Measurements from ENCODE around the gene PLA2G2E. TPM values are rescaled to one million over a fixed set of nuclear protein-coding genes. Genes with fewer than 3 reads are reported as not detected.
"Not testable (repeated sequence)": the region's sequence is repeated elsewhere in the genome, so short reads cannot be mapped to it uniquely, and the experiment has no call there.

PLA2G2E gene
- total and polyA plus RNA-seq, 2 experiments from 2014 or later = not detected

- DNase-seq (ENCODE audit: low spot score) = no peak
- peaks cover 7% of the 10 kb centered on the region for H3K4me1 ChIP-seq (ENCODE audit: insufficient read depth)
- no peak overlapping the region for H2AFZ ChIP-seq
- H3K9me3 ChIP-seq (ENCODE audit: low read depth) = no peaks in the 10 kb centered on the region
- 87% methylated on average over 2 of the region's 2 CpGs for WGBS (ENCODE audit: low lambda C conversion rate, missing lambda C conversion rate)
- H4K20me1 ChIP-seq (ENCODE audit: insufficient read depth, poor library complexity, severe bottlenecking) = peaks cover 29% of the 10 kb centered on the region
- TF ChIP-seq EZH2phosphoT487 (IDR thresholded peaks at IDR 0.05; ENCODE audit: low read depth, severe bottlenecking, unreplicated experiment) (no peak), EZH2 (IDR thresholded peaks at IDR 0.05; ENCODE audit: borderline replicate concordance) (no peak), CTCF (IDR thresholded peaks at IDR 0.05; ENCODE audit: poor library complexity) (no peak)
- H3K9me2 ChIP-seq (replicated peaks; ENCODE audit: insufficient read depth) = no peaks in the 10 kb centered on the region
- no peaks in the 10 kb centered on the region for H3K27me3 ChIP-seq
- peak overlapping the region; percentile 96 for H3K4me2 ChIP-seq
- H3K27ac ChIP-seq = no peak overlapping the region
- H3K4me3 ChIP-seq = no peak overlapping the region
- no peaks in the 10 kb centered on the region for H3K36me3 ChIP-seq (replicated peaks; ENCODE audit: insufficient read depth, low read depth)
- peaks cover 66% of the 10 kb centered on the region for H3K79me2 ChIP-seq
These were observed 39.1 kb downstream of the PLA2G2E start for GRCh38 chr1:19884312-19884711.

GRCh38 chr1:19882111-19883071 lies 41.0 kb downstream of the PLA2G2E start, which contains the start of gene OTUD3:
TSS of gene OTUD3 (plus strand) at chr1:19882395. CDS start at chr1:19882514, 119 bp downstream.
- WGBS (ENCODE audit: low lambda C conversion rate, missing lambda C conversion rate) = under 1% methylated on average over 74 of the region's 97 CpGs
- peaks cover 47% of the 10 kb centered on the region for H3K79me2 ChIP-seq
- TF ChIP-seq EZH2phosphoT487 (IDR thresholded peaks at IDR 0.05; ENCODE audit: low read depth, severe bottlenecking, unreplicated experiment) (no peak), EZH2 (IDR thresholded peaks at IDR 0.05; ENCODE audit: borderline replicate concordance) (no peak), CTCF (IDR thresholded peaks at IDR 0.05; ENCODE audit: poor library complexity) (peak; percentile 94)
- H3K4me1 ChIP-seq (ENCODE audit: insufficient read depth) = peaks cover 7% of the 10 kb centered on the region
- H3K36me3 ChIP-seq (replicated peaks; ENCODE audit: insufficient read depth, low read depth) = no peaks in the 10 kb centered on the region
- peaks cover 14% of the 10 kb centered on the region for H4K20me1 ChIP-seq (ENCODE audit: insufficient read depth, poor library complexity, severe bottlenecking)
- H3K4me2 ChIP-seq = peak within 1 kb of the TSS; percentile 96
- H3K27me3 ChIP-seq = no peaks in the 10 kb centered on the region
- peak within 1 kb of the TSS; percentile 69 for H2AFZ ChIP-seq
- H3K4me3 ChIP-seq = peak within 1 kb of the TSS; percentile 64
- no peaks in the 10 kb centered on the region for H3K9me3 ChIP-seq (ENCODE audit: low read depth)
- DNase-seq (ENCODE audit: low spot score) = peak; percentile 100
- no peaks in the 10 kb centered on the region for H3K9me2 ChIP-seq (replicated peaks; ENCODE audit: insufficient read depth)
- peak within 1 kb of the TSS; percentile 88 for H3K27ac ChIP-seq

- not testable (repeated sequence) for H3K27me3 ChIP-seq; H3K4me3 ChIP-seq; H3K4me1 ChIP-seq (ENCODE audit: insufficient read depth); H3K9me3 ChIP-seq (ENCODE audit: low read depth); H2AFZ ChIP-seq; H3K9me2 ChIP-seq (replicated peaks; ENCODE audit: insufficient read depth); H3K36me3 ChIP-seq (replicated peaks; ENCODE audit: insufficient read depth, low read depth); DNase-seq (ENCODE audit: low spot score); H3K4me2 ChIP-seq; H3K27ac ChIP-seq
- H3K79me2 ChIP-seq = peaks cover 32% of the 10 kb centered on the region
- peaks cover 13% of the 10 kb centered on the region for H4K20me1 ChIP-seq (ENCODE audit: insufficient read depth, poor library complexity, severe bottlenecking)
- WGBS (ENCODE audit: low lambda C conversion rate, missing lambda C conversion rate) = 76% methylated on average over 5 of the region's 5 CpGs
These were observed 42.6 kb downstream of the PLA2G2E start for GRCh38 chr1:19880841-19881240.

GRCh38 chr1:19879661-19880060 lies 43.8 kb downstream of the PLA2G2E start:
- Histone ChIP-seq H3K79me2 (peaks cover 20% of the 10 kb centered on the region), H3K4me2 (no peak overlapping the region), H3K27ac (no peak overlapping the region), H3K9me3 (ENCODE audit: low read depth) (no peaks in the 10 kb centered on the region), H3K9me2 (replicated peaks; ENCODE audit: insufficient read depth) (no peaks in the 10 kb centered on the region), H3K4me3 (no peak overlapping the region), H3K4me1 (ENCODE audit: insufficient read depth) (peaks cover 7% of the 10 kb centered on the region), H3K36me3 (replicated peaks; ENCODE audit: insufficient read depth, low read depth) (no peaks in the 10 kb centered on the region), H2AFZ (no peak overlapping the region), H4K20me1 (ENCODE audit: insufficient read depth, poor library complexity, severe bottlenecking) (peaks cover 11% of the 10 kb centered on the region), H3K27me3 (no peaks in the 10 kb centered on the region)
- no peak for DNase-seq (ENCODE audit: low spot score)
- WGBS (ENCODE audit: low lambda C conversion rate, missing lambda C conversion rate) = 87% methylated on average over 4 of the region's 4 CpGs
- TF ChIP-seq EZH2phosphoT487 (IDR thresholded peaks at IDR 0.05; ENCODE audit: low read depth, severe bottlenecking, unreplicated experiment) = no peak
- no peak for TF ChIP-seq EZH2 (IDR thresholded peaks at IDR 0.05; ENCODE audit: borderline replicate concordance)
- no peak for TF ChIP-seq CTCF (IDR thresholded peaks at IDR 0.05; ENCODE audit: poor library complexity)
